ENCODE data around the gene TAF11L3. TPM values are rescaled to one million over a fixed set of nuclear protein-coding genes. Genes with fewer than 3 reads are reported as not detected.
"Not testable (repeated sequence)": the region's sequence is repeated elsewhere in the genome, so short reads cannot be mapped to it uniquely, and the experiment has no call there.

The TAF11L3 gene
- total and polyA plus RNA-seq, 2 donors, result not detected

- not testable (repeated sequence) for H3K4me1 ChIP-seq (ENCODE audit: insufficient read depth); H3K27ac ChIP-seq (ENCODE audit: low read depth); H3K36me3 ChIP-seq (ENCODE audit: insufficient read depth); DNase-seq (ENCODE audit: extremely low spot score); H3K4me3 ChIP-seq (ENCODE audit: low read depth, low read length)
- 84% methylated on average over 8 of the region's 12 CpGs for WGBS
These were observed 641 bp upstream of the TAF11L3 start for GRCh38 chr5:17517526-17517925.

DNA sequence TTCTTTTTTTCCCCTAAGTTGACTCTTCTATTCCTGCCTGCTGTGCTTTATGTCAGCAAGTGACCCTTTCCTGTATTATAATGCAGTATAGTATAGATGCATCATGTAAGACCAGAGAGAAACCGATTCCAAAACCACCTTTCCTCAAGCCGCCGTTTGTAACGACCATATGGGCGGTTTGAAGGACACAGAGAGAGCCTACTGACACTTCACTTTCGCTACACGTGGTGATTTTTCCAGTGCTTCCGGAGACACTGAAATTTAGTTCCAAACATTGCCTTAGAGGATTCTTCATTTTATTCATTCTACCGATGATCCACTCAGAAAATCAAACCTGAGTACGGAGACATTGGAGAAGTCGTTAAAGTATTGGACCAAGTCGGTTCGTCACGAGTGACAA, 1.3 kb downstream of the TAF11L3 start:
- not testable (repeated sequence) for H3K4me3 ChIP-seq (ENCODE audit: low read depth, low read length); DNase-seq (ENCODE audit: extremely low spot score); H3K36me3 ChIP-seq (ENCODE audit: insufficient read depth); H3K27ac ChIP-seq (ENCODE audit: low read depth); H3K4me1 ChIP-seq (ENCODE audit: insufficient read depth)
- WGBS, result 95% methylated on average over 8 of the region's 14 CpGs

GRCh38 chr5:17521501-17521900, 3.3 kb downstream of the TAF11L3 start, which contains the start of gene TAF11L4:
TAF11L4 (plus strand) TSS chr5:17521801.
- no CpG with 5 or more reads among the region's 15 CpGs for WGBS
- not testable (repeated sequence) for H3K4me1 ChIP-seq (ENCODE audit: insufficient read depth); H3K4me3 ChIP-seq (ENCODE audit: low read depth, low read length); H3K36me3 ChIP-seq (ENCODE audit: insufficient read depth); H3K27ac ChIP-seq (ENCODE audit: low read depth); DNase-seq (ENCODE audit: extremely low spot score)

GRCh38 chr5:17524935-17525334, 6.8 kb downstream of the TAF11L3 start, which contains the start of gene TAF11L5:
TAF11L5 (plus strand) TSS chr5:17525235.
- not testable (repeated sequence) for H3K36me3 ChIP-seq (ENCODE audit: insufficient read depth); H3K4me1 ChIP-seq (ENCODE audit: insufficient read depth); H3K4me3 ChIP-seq (ENCODE audit: low read depth, low read length); DNase-seq (ENCODE audit: extremely low spot score); H3K27ac ChIP-seq (ENCODE audit: low read depth)
- no CpG with 5 or more reads among the region's 15 CpGs for WGBS

DNA sequence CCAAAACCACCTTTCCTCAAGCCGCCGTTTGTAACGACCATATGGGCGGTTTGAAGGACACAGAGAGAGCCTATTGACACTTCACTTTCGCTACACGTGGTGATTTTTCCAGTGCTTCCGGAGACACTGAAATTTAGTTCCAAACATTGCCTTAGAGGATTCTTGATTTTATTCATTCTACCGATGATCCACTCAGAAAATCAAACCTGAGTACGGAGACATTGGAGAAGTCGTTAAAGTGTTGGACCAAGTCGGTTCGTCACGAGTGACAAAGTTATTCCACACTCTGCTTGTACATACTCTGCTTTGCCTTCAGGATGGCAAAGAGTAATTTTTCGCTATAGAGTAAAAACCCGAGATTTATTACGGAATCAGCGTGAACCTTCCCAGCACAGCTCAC, 8.3 kb downstream of the TAF11L3 start:
- WGBS, result 93% methylated on average over 9 of the region's 17 CpGs
- H3K36me3 ChIP-seq (ENCODE audit: insufficient read depth); DNase-seq (ENCODE audit: extremely low spot score); H3K27ac ChIP-seq (ENCODE audit: low read depth); H3K4me3 ChIP-seq (ENCODE audit: low read depth, low read length); H3K4me1 ChIP-seq (ENCODE audit: insufficient read depth): not testable (repeated sequence)

GRCh38 chr5:17528369-17528768, 10.2 kb downstream of the TAF11L3 start, which contains the start of gene TAF11L6:
TAF11L6 (plus strand) TSS chr5:17528669.
- WGBS, result no CpG with 5 or more reads among the region's 15 CpGs

More at GRCh38 chr5:17528369-17528768, 10.2 kb downstream of the TAF11L3 start, which contains the start of gene TAF11L6:
- H3K4me1 ChIP-seq (ENCODE audit: insufficient read depth); H3K27ac ChIP-seq (ENCODE audit: low read depth); H3K36me3 ChIP-seq (ENCODE audit: insufficient read depth); DNase-seq (ENCODE audit: extremely low spot score); H3K4me3 ChIP-seq (ENCODE audit: low read depth, low read length): not testable (repeated sequence)

Small RNA genes within 50 kb of the gene (small RNA-seq; reads per million reads assigned to genes)
- gene AC106774.3, result not detected

Other genes with a start within 250 kb of the TAF11L3 start
- not detected for gene TAF11L2, start 20.1 kb upstream of the TAF11L3 start, total RNA-seq
- gene TAF11L2, start 20.1 kb upstream of the TAF11L3 start, polyA plus RNA-seq, result not detected
- gene TAF11L4, start 3.4 kb downstream of the TAF11L3 start, total RNA-seq, result not detected
- not detected for gene TAF11L4, start 3.4 kb downstream of the TAF11L3 start, polyA plus RNA-seq
- gene TAF11L5, start 6.9 kb downstream of the TAF11L3 start, total RNA-seq, result not detected
- not detected for gene TAF11L5, start 6.9 kb downstream of the TAF11L3 start, polyA plus RNA-seq
- gene TAF11L6, start 10.3 kb downstream of the TAF11L3 start, total RNA-seq, result not detected
- not detected for gene TAF11L6, start 10.3 kb downstream of the TAF11L3 start, polyA plus RNA-seq
- not detected for gene TAF11L7, start 67.4 kb downstream of the TAF11L3 start, total RNA-seq
- not detected for gene TAF11L7, start 67.4 kb downstream of the TAF11L3 start, polyA plus RNA-seq
- not detected for gene TAF11L8, start 72.6 kb downstream of the TAF11L3 start, total RNA-seq
- gene TAF11L8, start 72.6 kb downstream of the TAF11L3 start, polyA plus RNA-seq, result not detected
- not detected for gene TAF11L9, start 76.0 kb downstream of the TAF11L3 start, total RNA-seq
- not detected for gene TAF11L9, start 76.0 kb downstream of the TAF11L3 start, polyA plus RNA-seq
- gene TAF11L10, start 79.5 kb downstream of the TAF11L3 start, total RNA-seq, result not detected
- gene TAF11L10, start 79.5 kb downstream of the TAF11L3 start, polyA plus RNA-seq, result not detected
- gene TAF11L11, start 85.8 kb downstream of the TAF11L3 start, total RNA-seq, result not detected
- gene TAF11L11, start 85.8 kb downstream of the TAF11L3 start, polyA plus RNA-seq, result not detected
- not detected for gene TAF11L12, start 92.0 kb downstream of the TAF11L3 start, total RNA-seq
- not detected for gene TAF11L12, start 92.0 kb downstream of the TAF11L3 start, polyA plus RNA-seq
- gene TAF11L13, start 113.7 kb downstream of the TAF11L3 start, total RNA-seq, result not detected
- not detected for gene TAF11L13, start 113.7 kb downstream of the TAF11L3 start, polyA plus RNA-seq
- not detected for gene TAF11L14, start 116.1 kb downstream of the TAF11L3 start, total RNA-seq
- not detected for gene TAF11L14, start 116.1 kb downstream of the TAF11L3 start, polyA plus RNA-seq